Measurements from ENCODE around the gene OTUB1. TPM values are rescaled to one million over a fixed set of nuclear protein-coding genes. Genes with fewer than 3 reads are reported as not detected.

Gene OTUB1, protein sequence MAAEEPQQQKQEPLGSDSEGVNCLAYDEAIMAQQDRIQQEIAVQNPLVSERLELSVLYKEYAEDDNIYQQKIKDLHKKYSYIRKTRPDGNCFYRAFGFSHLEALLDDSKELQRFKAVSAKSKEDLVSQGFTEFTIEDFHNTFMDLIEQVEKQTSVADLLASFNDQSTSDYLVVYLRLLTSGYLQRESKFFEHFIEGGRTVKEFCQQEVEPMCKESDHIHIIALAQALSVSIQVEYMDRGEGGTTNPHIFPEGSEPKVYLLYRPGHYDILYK
- total RNA-seq (2022; extraction: Qiagen RNA extraction), result 104 to 139 TPM (median 129 TPM) in 5 replicates

DNA sequence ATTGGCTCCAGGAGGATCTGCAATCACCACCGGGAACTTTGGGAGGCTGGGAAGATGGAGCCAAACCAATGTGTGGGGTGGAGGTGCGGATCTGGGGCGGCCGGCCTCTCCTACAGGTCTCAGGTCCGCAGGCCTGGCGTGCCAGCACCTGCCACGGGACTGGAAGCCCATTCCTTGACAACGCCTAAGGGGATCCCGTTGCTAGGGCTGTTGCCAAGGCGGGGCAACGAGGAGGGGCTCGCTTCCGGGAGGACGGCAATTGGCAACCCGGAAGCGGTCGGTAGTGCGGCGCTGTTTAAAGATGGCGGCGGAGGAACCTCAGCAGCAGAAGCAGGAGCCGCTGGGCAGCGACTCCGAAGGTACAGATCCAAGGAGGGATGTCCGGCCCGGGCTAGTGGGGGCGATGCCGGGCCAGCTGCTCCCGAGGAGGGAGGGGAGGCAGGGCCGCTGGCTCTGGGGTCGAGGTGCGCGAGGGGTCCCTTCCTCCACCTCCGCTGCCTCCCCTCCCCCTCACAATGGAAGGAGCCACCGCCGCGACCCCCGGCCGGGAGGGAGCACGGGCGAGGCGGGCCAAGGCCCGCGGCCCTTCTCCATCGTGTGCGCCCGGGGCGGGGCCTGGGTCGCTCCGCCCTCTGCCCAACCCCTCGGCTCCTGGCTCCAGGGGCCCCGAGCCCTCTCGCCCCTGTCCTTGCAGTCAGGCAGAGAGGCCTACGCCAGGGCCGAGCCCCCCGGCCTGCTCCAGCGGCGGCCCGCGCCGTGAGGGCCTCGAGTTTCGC lies at the start of gene OTUB1:
TSS of gene OTUB1 (plus strand) at position 283 of the 776 bp plus-strand sequence. CDS start at position 302, 19 bp downstream.

DNA sequence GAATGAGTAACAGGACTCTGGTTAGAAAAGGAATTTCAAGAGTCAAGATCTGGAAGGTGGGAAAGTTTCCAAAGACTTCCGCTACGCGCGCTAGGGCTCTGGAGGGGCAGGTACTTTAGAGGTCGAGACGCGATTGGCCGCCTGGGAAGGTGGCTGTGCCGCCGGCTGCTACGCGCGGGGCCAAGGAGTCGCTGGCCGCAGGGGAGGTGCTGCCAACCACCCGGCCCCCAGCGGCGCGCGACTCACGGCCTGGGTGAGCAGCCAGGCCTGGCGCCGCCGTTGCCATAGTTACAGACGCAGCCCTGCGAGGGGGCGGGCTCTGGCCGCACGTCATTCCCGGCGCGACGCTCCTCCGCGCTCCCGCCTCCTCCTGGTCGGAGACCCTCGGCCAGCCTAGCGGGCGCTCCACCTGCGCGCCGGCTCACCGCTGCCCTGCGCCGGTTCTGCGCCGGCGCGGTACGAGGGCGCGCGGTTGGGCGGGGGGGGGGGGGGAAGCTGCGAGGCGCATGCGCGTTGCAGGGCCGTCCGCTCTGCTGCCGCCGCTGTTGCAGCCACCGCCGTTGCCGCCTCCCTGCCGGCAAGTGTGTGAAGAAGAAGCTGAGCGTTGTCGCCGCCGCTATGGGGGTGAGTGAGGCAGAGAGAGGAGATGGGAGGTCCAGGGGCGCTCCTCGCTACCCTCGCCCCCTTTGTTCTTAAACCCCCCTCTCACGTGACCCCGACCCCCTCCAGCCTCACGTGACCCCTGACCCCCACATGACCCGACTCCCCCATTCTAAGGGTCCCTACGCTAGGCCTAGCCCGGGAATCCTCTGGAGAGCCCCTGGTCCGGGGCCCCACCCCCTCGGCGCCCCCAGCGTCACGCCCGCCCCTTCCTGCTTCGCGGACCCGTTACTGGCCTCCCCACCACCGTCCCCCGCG lies 47.5 kb upstream of the OTUB1 start, which contains the start of gene NAA40:
TSS of gene NAA40 (plus strand) at position 524 of the 918 bp plus-strand sequence. CDS start at position 619, 95 bp downstream.

DNA sequence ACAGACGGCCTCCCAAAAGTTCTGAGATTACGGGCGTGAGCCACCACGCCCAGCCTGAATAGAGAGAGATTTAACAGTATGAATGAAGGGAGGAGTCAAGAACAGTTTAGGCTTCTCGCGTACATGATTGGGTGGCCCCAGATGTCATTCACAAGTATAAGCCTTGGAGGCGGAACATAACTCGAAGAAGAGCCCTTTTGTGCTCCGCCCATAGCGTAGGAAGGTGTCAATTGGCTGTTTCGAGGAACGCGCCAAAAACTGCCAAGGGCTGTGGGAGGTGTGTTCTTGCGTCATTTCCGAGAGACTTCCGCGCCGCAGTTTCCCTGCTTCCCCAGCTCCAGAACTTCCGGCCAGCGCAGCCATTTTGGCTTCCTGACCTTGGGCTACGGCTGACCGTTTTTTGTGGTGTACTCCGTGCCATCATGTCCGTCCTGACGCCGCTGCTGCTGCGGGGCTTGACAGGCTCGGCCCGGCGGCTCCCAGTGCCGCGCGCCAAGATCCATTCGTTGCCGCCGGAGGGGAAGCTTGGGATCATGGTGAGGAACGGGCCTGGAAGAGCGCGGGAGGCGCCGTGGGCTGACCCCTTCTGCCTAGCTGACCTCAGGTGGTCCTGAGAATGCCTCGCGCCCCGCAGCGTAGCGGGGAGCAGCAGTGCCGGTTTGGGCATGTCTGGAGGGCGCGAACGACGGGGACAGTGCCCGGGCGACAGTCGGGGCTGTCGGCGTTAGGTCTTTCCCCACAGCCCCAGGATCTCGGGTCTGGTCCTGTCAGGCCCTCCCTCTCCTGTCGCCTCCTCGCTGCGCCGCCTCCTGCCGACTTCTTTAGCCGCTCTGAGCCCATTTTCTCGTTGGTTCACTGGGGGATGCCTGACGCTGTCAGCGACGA lies 11.7 kb upstream of the OTUB1 start, which contains the start of gene COX8A:
TSS of gene COX8A (plus strand) at position 362 of the 885 bp plus-strand sequence. CDS start at position 423, 61 bp downstream.

DNA sequence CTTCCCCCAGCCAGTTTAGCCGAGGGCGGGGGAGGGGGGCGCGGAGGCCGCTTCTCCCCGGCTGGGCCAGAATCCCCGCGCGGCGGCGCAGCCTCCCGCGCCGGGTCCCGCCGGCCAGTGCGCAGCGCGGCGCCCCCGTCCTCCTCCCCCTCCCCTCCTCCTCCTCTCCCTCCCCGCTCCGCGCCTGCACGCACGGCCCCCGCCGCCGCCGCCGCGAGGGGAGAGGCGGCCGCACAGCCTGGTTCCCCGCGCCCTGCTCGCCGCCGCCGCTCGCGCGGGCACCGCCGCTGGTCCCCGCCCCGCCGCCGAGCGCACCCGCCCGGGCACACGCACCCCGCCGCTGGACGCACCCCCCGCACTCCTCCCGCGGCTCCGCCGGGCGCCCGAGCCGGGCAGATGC lies 49.3 kb downstream of the OTUB1 start, which contains the start of gene FLRT1:
TSS of gene FLRT1 (plus strand) at position 356 of the 400 bp plus-strand sequence. CDS start 80,337 bp downstream, outside the sequence.

Other genes with a start within 250 kb of the OTUB1 start
- 5.0 to 7.7 TPM (median 6.4 TPM) in 5 replicates for gene ZFTA, start 217.7 kb upstream of the OTUB1 start, total RNA-seq (2022; extraction: Qiagen RNA extraction)
- 35.4 to 55.5 TPM (median 53.5 TPM) in 5 replicates for gene SPINDOC, start 173.0 kb upstream of the OTUB1 start, total RNA-seq (2022; extraction: Qiagen RNA extraction)
- gene MARK2, start 147.3 kb upstream of the OTUB1 start, total RNA-seq (2022; extraction: Qiagen RNA extraction), result 23.0 to 26.1 TPM (median 24.6 TPM) in 5 replicates
- 0.87 to 1.3 TPM (median 1.1 TPM) in 5 replicates for gene RCOR2, start 69.3 kb upstream of the OTUB1 start, total RNA-seq (2022; extraction: Qiagen RNA extraction)
- gene NAA40, start 47.4 kb upstream of the OTUB1 start, total RNA-seq (2022; extraction: Qiagen RNA extraction), result 14.8 to 17.6 TPM (median 17.4 TPM) in 5 replicates
- 731 to 1,149 TPM (median 1,054 TPM) in 5 replicates for gene COX8A, start 11.8 kb upstream of the OTUB1 start, total RNA-seq (2022; extraction: Qiagen RNA extraction)
- gene FLRT1, start 49.5 kb downstream of the OTUB1 start, total RNA-seq (2022; extraction: Qiagen RNA extraction), result 0.03 to 0.07 TPM (median 0.06 TPM) in 5 replicates
- 6.1 to 14.8 TPM (median 13.6 TPM) in 5 replicates for gene MACROD1, start 179.7 kb downstream of the OTUB1 start, total RNA-seq (2022; extraction: Qiagen RNA extraction)
- gene STIP1, start 199.7 kb downstream of the OTUB1 start, total RNA-seq (2022; extraction: Qiagen RNA extraction), result 242 to 294 TPM (median 250 TPM) in 5 replicates
- 0.87 to 4.3 TPM (median 1.5 TPM) in 5 replicates for gene FERMT3, start 220.3 kb downstream of the OTUB1 start, total RNA-seq (2022; extraction: Qiagen RNA extraction)
- gene TRPT1, start 239.7 kb downstream of the OTUB1 start, total RNA-seq (2022; extraction: Qiagen RNA extraction), result 18.8 to 29.6 TPM (median 28.4 TPM) in 5 replicates
- gene NUDT22, start 239.8 kb downstream of the OTUB1 start, total RNA-seq (2022; extraction: Qiagen RNA extraction), result 32.7 to 41.9 TPM (median 40.5 TPM) in 5 replicates
- gene DNAJC4, start 244.1 kb downstream of the OTUB1 start, total RNA-seq (2022; extraction: Qiagen RNA extraction), result 18.5 to 24.0 TPM (median 23.4 TPM) in 5 replicates
- 35.3 to 52.8 TPM (median 49.7 TPM) in 5 replicates for gene VEGFB, start 248.1 kb downstream of the OTUB1 start, total RNA-seq (2022; extraction: Qiagen RNA extraction)